ENCODE data around the gene SLC25A26.

DNA sequence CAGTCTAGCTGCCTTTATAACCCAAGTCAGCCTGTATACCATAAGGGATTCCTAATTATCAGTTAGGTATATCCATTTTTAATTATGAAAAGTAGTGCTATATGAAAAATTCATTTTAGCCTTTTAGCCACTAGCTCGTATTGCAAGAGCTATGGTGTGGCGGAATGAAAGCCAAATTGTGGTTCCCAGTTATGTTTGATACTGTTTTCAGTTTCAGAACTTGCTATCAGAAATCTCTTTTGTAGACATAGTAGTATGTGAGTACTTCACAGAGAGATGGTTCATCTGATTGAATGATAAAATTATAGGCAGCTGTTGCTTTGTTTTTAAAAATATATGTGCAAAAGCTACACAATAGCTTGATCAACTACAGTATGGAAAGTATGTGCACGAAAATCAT lies 134.6 kb downstream of the SLC25A26 start:
- no peak for TF ChIP-seq CTCF (IDR thresholded peaks at IDR 0.05)
- TF ChIP-seq EP300 (IDR thresholded peaks at IDR 0.05): no peak
